NCI-H1930 (cell line): ENCODE measurements around the gene ADK.
"Not testable (repeated sequence)": the region's sequence is repeated elsewhere in the genome, so short reads cannot be mapped to it uniquely, and the experiment has no call there.

Experiments
- DNase-seq, 2 experiments: peaks; one replicate each; lab custom pipeline; 2025; lab: John Stamatoyannopoulos, UW

Gene ADK

DNA sequence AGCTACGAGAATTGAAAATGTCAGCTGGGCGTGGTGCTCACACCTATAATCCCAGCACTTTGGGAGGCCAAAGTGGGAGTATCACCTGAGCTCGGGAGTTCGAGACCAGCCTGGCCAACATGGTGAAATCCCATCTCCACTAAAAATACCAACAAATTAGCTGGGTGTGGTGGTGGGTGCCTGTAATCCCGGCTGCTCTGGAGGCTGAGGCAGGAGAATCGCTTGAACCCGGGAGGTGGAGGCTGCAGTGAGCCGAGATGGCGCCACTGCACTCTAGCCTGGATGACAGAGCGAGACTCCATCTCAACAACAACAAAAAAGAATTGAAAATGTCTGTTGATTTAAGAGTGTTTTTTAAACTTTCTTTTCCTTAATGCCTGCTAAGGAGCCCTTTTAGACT is 4.0 kb upstream of the ADK start:
- DNase-seq = not testable (repeated sequence)

DNA sequence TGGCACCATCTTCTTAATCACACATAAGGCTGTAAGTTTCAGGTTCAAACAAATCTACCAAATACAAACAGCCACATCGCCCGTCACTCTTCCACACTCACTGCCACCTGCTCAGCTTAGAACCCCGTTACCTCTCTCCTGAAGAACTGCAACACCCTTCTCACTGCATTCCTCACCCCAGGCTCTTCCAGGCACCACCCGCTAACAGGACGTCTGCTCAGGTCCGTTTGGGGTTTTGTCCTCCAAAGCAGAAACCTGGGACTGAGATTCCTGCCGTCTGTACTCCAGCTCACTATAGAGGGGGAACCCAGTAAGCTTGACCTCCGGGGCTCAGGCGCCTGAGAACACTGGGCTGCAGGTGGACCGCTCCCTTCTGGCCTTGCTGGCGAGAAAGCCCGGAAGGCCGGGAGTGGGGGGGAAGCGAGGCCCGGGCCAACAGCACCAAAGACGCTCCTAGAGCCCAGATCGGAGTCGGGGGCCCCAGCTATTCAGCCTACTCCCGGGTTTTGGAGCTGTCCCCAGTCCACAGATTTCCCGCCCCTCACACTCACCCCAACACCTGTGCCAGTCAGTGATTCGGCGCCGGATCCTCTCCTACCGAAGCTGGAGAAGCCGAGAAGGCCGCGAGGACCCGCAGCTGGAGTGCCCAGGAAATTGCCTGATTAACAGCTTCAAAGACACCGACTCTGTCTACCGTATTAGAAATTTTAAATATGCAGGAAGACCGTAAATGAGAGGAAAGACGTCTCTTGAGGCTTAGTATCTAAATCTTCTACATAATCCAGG is 624 bp upstream of the ADK start, which contains the start of gene AP3M1:
Gene AP3M1, minus strand, starts transcription at position 625 of the 786 bp plus-strand sequence. CDS start 12,449 bp downstream, outside the sequence.
- peak in 1 of 2 experiments; percentile 86 for DNase-seq

DNA sequence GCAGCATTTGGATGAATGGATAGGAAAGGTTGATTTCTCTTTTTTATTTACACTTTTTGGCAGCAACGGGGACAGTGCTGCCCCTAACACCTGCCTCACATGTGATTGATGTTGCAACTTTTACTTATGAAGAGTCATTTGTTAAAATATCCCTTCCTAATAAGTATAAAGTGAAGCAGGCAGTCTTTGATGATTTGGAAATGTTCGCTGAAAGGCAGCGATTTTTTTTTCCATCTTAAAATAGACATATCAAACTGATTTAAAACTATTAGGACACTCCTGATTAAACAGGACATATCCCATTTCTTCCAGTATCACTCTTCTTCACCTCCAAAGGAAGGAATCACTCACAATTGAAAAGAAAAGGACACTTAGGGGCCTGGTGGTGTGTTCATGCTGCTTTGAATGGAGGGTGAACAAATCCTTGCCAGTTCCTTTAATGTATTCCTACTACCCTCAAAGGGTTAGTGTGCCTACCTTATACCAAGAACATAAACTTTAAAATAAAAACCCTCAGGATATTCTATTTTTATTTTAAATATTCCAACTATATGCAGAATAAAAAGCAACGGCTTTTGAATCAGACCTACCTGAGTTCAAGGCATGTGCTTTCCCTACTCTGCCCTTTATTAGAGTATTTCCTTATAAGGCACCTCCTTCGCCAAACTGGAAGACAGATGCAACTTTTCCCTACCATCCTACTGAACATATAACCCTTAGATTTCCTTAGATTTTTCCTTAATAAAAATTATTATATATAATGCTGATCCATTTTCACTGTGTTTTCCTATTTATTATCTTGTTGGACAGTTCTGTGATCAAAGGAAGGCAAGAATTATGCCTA is 1.1 kb downstream of the ADK start:
- no peak for DNase-seq

DNA sequence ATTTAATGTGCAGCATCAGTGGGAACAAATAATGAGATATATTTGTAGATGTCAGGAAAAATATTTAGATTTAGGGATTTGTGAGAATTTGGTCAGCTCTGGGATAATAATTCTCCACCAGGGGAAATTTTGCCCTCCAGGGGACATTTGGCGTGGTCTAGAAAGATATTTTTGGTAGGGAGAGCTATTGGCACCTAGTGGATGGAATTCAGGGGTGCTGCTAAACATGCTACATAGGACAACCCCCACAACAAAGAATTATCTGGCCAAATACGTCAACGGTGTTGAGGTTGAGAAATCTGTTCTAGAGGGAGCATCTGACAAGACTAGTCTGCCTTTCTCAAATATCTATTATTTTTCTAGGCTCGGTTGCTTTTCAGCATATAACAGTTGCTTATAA is 2.1 kb downstream of the ADK start:
- no peak for DNase-seq

DNA sequence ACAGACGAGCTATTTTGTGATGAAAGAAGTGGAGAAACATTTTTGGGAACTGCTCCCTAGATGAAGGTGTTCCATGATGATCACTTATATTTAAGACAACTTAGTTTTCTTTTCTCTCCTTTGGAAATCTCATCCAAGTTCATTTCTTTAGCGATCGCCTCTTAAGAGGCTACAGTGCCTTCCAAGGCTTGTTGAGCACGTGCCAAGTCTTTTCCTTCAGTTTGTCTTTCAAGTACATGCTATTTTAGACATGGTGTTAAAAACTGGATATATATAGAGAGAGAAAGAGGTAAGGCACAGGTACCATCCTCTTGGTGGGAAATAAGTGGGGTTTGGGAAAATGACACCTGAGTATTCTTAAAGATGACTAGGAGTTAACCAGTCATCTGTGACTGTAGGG is 2.7 kb downstream of the ADK start:
- DNase-seq = no peak

DNA sequence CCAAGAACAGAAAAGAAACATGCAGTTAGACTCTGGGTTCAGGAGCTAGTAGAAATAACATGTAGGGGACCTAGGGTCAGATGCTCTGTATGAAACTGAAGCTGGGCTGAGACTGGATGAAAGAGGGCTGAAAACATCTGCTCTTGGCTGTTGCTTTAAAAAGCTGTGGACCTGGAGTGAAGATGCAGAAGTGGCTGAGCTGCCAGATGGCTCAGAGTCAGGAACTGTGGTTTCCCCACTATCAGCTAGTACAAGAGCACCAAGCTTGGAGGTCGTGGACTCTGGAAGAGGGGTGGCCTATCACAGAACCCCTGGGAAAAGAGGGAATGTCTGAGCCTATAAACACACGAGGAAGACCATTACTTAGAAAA is 5.9 kb downstream of the ADK start:
- no peak for DNase-seq

DNA sequence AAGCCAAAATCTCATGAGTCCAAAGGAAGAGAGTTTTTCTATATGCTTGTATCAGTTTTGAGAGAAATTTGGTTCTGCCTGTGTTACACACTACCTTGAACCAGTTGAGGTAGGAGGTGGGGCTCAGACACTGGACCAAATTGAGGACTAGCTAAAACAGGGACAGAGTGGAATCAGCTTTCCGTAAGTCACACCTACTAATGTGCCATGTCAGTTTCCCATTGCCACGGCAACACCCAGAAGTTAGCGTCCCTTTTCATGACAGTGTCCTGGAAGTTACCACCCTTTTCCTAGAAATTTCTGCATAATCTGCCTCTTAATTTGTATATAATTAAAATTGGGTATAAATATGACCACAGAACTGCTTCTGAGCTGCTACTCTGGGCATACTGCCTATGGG is 9.0 kb downstream of the ADK start:
- no peak for DNase-seq

DNA sequence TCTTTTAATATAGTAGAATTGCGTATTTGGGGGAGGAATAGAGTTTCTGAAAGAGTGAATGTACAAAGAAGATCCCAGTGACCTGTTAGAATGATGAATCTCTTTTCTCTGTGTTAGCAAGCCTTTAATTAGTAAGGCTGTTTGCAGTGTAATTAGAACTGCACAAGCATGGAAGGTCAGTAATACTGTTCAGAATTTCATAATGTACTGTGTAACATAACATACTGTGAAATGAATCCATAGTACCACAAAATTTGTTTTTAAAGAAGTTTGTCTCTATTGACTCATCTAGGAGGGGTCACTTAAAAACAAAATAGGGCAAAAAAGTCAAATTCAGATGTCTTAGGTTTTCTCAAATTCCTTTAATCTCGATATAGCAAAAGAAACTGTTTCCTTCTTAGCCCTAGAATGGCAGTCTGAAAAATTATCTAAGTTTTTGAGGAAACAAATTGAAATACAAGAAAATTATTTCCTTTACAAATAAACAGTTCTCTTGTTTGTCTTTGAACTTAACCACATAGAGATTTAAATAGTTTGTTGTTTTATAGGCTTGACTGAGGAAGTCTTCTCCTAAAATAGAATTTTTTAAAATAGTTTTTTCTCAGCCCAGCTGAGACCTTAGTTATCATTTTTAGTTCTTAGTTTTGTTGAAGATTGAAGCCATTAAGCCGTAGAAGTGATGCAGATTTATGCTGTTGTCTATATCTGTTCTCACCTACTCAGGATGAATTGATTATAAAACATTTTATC is 12.5 kb downstream of the ADK start:
- no peak for DNase-seq

DNA sequence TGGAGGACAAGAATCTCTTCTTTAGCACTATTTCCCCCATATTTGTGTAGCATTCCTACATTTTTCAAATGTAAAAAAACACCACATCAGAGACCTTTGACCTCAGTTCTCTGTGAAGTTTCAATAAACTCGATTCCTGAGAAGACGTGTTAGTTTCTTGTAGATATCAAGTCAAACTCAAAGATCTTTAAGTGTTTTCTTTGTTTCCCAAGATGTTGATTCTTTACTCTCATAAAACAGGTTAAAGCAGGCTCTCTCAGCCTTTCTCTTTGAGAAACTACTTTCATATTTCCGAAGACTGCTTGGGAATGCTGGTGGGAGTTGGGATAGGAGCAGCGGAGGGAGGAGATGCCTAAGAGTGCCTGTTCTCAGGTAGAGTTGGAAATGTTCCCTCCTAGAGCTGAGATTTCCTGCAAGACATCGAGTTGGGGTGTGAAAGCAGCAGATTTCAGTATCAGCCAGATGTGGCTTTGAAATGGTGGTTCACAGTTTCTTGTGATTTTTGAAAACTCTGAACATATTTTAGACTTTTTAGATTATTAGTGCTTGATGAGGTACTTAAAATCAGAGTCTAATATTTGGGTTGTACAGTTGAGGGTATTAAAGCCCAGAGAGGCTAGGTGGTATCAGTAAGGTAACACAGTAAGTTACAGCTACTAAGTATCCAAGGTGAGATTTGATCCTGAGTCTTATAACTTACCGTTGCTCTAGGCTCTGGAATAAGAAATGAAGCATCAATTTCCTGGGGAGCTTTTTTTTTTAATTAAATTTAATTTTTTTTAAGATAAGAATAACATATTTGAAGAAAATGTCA is 13.9 kb downstream of the ADK start:
- no peak for DNase-seq

DNA sequence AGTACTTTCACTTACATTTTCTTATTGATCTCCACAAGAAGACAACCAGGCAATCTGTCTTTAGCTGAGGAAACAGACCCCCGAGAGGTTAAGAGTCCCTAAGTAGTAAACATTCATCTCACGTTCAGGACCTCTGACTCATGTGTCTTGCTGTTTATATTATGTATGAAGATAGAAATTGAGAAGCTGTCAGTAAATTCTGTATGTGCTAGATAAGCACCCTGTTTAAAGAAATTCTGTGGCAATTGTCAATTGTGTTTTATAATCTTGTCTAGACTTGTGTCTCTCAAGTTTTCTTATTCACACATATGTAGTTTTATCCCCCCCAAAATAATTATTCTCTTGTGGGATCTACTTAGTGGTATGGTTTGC is 14.5 kb downstream of the ADK start:
- no peak for DNase-seq

DNA sequence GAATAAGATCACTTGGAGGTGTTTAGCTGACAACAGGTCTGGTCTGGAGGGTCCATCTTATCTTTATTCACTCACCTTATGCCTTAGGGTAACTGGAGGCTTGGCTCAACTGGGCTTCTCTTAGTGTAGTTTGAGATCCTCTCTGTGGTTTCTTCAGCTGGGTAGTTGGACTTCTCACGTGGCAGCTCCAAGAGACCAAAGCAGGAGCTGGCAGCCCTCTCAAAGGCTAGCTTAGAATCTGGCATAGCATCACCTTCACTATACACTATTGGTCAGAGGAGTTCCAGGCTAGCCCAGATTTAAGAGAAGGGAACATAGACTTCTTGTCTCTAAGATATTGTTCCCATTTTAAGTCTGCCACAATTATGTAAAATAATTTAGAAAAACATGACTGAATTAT is 16.4 kb downstream of the ADK start:
- no peak for DNase-seq

DNA sequence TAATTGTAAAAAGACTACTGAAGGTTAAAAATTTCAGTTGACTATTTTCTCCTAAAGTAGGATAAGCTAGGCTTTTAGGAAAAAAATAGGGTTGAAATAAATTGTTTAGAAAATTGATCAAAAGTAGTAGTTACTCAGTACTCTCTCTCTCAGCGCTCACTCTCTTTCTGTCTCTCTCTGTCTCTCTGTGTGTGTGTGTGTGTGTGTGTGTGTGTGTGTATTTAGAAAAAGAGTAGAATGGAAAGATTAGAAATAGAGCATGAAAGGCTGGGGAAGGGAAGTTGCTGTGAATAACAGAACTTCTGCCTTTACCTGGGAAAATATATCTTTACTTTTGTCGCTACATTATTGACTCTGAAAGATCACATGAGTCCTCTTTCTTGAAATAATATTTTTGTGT is 20.6 kb downstream of the ADK start:
- no peak for DNase-seq

DNA sequence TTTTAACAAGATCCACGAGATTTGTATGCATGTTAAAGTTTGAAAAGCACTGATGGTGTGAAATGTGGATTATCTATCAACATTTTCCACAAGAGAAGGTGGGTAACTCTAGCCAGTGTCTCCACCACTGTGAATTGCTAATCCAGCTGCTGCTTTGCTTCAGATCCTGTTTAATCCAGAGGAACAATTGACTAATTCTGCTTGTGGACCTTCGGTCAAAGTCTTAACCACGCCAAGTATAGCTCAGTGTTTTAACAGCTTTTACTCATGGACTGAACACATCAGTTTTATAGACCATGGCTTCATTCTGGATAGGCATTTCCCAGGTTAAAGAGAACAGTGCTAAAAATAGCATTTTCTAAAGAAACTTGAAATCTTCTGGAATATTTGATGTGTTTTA is 23.5 kb downstream of the ADK start:
- DNase-seq = no peak

DNA sequence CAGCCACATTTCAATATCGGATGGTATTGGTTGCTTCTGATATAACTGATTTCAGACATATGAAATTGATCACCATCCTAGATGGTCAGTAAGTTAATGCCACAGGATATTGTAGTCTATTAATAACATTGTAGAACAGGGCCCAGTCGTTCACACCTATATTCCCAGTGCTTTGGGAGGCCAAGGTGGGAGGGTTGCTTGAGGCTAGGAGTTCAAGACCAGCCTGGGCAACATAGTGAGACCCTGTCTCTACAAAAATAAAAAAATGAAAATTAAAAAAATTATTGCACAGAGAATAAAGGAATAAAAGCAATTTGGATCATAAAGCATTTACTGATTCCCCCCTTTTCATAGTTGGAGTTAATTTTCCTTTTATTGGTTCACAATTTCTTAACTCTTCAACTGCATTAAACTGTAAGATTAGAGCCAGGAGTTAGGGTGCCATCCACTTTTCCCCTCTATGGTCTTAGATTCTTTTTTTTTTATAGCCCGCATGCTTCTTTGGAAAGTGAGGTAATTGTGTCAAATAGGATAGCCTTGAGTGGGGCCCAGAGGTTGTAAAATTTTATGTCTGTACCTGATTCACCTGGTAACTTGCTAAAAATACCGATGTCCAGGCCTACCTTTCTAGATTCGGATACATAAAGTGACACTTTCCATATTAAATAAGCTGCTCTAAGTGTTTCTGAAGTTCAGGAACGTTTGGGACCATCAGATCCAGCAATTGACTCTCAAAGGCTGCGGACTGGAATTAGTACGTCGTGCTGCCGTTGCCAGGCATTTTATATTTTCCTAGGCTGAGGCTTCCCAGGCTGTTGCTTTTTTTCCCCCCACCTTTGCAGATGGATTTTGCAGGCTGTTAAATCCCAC is 24.7 kb downstream of the ADK start:
- no peak for DNase-seq

DNA sequence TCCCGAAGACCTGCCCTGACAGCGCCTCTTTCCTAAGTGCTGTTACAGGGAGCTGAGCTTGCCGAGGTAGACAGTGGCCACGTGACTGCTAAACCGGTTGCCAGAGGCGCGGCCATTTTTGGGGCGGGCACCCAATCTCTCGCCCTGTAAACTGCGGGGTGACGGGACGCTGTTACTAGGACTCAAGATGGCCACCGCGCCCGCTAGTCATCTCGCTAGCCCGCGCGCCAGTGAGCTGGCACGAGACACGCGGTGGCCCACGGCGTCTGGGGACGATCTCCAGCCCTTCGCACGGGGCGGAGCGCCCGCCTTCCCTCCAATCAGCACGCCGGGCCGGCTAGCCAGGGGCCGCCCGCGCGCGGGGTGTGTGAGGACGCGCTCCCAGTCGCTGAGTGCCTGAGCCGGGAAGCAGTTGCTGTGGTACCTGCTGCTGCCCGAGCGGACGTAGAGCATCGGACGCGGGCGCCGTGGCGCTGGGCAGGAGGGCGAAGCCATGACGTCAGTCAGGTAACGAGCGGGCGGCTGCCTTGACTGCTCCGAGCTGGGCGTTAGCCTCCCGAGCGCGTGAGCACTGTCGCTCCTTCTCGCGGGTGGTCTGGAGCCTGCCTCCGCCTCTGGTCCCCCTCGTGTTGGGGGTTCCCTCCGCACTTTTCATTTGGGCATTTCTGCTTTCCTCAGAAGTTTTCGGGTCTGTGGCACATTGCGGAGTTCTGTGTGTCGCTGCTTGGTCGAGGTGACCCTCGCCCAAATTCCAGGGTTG is 25.5 kb downstream of the ADK start:
- DNase-seq = peak; percentile 75 to 82

DNA sequence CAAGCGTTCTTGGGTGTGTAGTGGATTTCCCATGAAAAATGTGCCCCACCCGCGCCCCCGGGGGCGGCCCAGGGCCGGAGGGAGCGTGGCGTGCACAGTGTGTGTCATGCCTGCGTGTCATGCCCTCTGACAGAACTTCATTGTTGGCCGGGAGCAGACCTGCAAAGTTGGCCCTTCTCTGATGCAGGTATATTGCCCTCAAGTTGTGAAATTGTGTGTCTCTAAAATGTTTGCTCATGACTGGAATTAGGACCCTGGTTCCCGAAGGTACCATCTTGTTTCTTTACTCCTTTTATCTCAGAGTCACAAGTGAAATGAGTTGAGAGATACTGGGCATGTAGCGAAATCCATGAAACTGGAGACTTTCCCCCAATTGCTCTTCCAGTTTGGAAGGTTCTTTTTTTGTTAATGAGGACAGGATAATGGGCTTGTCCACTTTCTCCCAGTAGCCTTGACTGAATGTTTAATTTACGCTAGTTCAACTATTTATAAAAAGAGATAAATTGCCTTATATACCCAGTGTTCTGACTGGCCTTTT is 26.2 kb downstream of the ADK start:
- no peak for DNase-seq

DNA sequence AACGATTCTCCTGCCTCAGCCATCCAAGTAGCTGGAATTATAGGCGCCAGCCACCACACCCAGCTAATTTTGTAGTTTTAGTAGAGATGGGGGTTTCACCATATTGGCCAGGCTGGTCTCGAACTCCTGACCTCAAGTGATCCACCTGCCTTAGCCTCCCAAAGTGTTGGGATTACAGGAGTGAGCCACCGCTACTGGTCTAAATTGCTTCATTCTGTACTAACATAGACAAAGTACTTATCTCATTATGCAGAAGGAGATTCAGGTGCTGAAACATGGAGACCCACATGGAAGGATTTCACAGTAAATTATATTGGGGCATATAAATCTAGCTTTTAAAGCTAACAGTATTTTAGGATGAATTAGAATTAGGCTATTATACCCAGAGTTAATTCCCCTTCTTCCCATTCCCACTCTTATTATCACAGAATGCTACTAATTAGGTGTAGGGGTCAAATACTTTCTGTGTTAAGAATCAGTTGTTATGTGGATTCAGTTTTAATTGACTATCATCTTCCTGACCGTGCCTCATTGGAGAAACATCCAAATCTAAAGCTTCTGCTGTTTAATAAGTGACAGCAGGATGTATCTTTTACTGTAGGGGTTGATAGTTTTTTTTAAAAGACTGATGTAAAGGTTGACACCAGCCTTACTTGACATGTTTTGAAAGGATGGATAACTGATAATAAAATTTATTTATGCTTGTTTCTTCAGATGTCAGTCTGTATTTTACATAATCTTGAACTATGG is 27.2 kb downstream of the ADK start:
- DNase-seq = no peak

DNA sequence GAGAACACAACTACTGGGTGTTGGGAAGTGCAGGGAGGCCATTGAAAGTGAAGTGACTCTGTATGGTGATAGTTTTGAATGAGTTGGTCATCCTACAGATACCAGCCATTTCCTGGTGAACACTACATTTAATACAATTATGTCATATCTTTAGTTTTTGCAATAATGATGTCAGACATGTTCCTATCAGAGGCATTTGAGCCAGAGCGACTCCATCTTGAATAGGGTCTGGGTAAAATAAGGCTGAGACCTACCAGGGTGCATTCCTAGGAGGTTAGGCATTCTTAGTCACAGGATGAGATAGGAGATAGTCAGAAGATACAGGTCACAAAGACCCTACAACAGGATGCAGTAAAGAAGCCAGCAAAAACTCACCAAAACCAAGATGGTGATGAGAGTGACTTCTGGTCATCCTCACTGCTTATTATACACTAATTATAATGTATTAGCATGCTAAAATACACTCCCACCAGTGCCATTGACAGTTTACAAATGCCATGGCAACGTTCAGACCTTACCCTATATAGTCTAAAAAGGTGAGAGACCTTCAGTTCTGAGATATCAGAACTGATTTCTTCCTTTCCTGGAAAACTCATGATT is 28.2 kb downstream of the ADK start:
- no peak for DNase-seq

DNA sequence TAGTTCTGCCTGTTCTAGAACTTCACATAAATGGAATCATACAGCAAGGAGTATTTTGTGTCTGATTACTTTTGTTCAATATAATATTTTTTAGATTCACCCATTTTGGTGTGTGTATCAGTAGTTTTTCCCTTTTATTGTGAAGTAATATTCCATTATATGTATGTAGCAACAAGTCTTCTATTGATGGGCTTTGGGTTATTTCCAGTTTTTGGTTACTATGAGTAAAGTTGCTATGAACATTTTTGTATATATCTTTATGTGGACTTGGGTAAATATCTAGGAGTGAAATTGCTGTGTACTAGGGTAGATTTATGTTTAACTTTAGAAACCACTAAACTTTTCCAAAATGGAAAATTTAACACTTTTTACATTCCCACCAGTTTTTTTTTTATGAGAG is 35.7 kb downstream of the ADK start:
- DNase-seq = no peak
